ENCODE measurements around the gene PDGFRB.

Gene PDGFRB

GRCh38 chr5:150120617-150121447, 34.8 kb downstream of the PDGFRB start:
- no peak overlapping the region for H2AFZ ChIP-seq (ENCODE audit: low read depth, low read length)
- no peaks in the 10 kb centered on the region for H3K9me3 ChIP-seq (ENCODE audit: insufficient read depth, low read length)
- no peaks in the 10 kb centered on the region for H3K36me3 ChIP-seq (replicated peaks; ENCODE audit: low read depth, low read length)
- H3K79me2 ChIP-seq (ENCODE audit: low read length): no peaks in the 10 kb centered on the region
- no peak overlapping the region for H3K9ac ChIP-seq (ENCODE audit: low read length)
- no peak overlapping the region for H3K4me2 ChIP-seq (ENCODE audit: low read length)
- no peak overlapping the region for H3K4me3 ChIP-seq (ENCODE audit: low read length)
- H4K20me1 ChIP-seq (ENCODE audit: insufficient read depth, low read length): no peaks in the 10 kb centered on the region
- no peak overlapping the region for H3K27ac ChIP-seq (ENCODE audit: low read length)
- no peaks in the 10 kb centered on the region for H3K27me3 ChIP-seq (ENCODE audit: low read depth, low read length)
- TF ChIP-seq EZH2phosphoT487 (IDR thresholded peaks at IDR 0.05; ENCODE audit: low read depth): no peak
- TF ChIP-seq, protein P1, sequence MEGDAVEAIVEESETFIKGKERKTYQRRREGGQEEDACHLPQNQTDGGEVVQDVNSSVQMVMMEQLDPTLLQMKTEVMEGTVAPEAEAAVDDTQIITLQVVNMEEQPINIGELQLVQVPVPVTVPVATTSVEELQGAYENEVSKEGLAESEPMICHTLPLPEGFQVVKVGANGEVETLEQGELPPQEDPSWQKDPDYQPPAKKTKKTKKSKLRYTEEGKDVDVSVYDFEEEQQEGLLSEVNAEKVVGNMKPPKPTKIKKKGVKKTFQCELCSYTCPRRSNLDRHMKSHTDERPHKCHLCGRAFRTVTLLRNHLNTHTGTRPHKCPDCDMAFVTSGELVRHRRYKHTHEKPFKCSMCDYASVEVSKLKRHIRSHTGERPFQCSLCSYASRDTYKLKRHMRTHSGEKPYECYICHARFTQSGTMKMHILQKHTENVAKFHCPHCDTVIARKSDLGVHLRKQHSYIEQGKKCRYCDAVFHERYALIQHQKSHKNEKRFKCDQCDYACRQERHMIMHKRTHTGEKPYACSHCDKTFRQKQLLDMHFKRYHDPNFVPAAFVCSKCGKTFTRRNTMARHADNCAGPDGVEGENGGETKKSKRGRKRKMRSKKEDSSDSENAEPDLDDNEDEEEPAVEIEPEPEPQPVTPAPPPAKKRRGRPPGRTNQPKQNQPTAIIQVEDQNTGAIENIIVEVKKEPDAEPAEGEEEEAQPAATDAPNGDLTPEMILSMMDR (IDR thresholded peaks at IDR 0.05; ENCODE audit: low read depth, low read length): no peak
- H3K4me1 ChIP-seq (ENCODE audit: low read length): no peaks in the 10 kb centered on the region

DNA sequence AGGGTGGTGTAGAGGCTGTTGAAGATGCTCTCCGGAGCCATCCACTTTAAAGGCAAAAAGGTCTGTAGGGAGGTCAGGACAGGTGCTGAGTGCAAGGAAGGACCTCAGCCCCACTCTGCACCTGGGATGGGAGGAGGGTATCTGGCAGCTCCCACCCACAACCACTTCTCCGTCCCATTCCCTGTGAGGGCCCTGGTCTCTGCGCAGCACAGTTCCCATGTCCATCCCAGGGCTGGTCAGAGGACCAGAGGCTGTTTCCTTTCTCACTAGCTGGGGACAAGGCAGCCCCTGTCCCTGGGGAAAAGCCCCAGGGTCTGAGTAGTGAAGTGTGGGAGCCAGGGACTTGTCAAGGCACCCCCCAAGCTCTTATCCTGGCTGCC, 35.6 kb downstream of the PDGFRB start:
- H4K20me1 ChIP-seq (ENCODE audit: insufficient read depth, low read length): no peaks in the 10 kb centered on the region
- no peaks in the 10 kb centered on the region for H3K9me3 ChIP-seq (ENCODE audit: insufficient read depth, low read length)
- H3K79me2 ChIP-seq (ENCODE audit: low read length): no peaks in the 10 kb centered on the region
- H3K27me3 ChIP-seq (ENCODE audit: low read depth, low read length): no peaks in the 10 kb centered on the region
- no peaks in the 10 kb centered on the region for H3K4me1 ChIP-seq (ENCODE audit: low read length)
- H3K27ac ChIP-seq (ENCODE audit: low read length): no peak overlapping the region
- H3K4me3 ChIP-seq (ENCODE audit: low read length): no peak overlapping the region
- no peak for TF ChIP-seq EZH2phosphoT487 (IDR thresholded peaks at IDR 0.05; ENCODE audit: low read depth)
- TF ChIP-seq, protein P1 (IDR thresholded peaks at IDR 0.05; ENCODE audit: low read depth, low read length): no peak
- no peak overlapping the region for H3K4me2 ChIP-seq (ENCODE audit: low read length)
- no peaks in the 10 kb centered on the region for H3K36me3 ChIP-seq (replicated peaks; ENCODE audit: low read depth, low read length)
- H2AFZ ChIP-seq (ENCODE audit: low read depth, low read length): no peak overlapping the region
- no peak overlapping the region for H3K9ac ChIP-seq (ENCODE audit: low read length)

DNA sequence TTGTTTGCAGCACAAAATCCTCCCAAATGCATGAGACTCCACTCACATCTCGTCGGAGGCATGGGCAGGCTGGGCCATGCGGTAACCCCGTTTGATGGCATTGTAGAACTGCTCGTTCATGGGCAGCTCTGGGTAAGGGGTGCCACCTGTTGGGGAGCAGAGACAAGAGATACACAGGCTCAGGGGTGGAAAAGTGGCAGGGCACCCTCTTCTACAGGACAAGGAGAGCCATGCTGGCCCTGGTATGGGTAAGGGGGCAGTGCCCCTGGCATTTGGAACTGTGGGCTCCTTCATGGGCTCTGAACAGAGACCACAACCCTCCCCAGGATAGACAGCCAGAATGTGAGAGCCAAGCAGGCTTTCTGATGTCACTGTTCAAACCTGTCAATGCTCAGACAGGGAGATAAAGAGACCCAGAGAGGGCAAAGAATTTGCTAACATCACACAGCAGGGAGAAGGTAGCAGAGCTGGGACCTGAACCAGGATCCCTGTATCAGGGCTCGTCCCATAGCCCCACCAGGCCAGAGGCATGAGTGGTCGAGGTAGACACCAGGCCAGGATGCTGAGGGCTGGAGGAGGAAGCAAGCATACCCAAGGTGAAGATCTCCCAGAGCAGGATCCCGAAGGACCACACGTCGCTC, 36.1 kb downstream of the PDGFRB start:
- no peak overlapping the region for H2AFZ ChIP-seq (ENCODE audit: low read depth, low read length)
- no peak overlapping the region for H3K4me2 ChIP-seq (ENCODE audit: low read length)
- no peaks in the 10 kb centered on the region for H3K36me3 ChIP-seq (replicated peaks; ENCODE audit: low read depth, low read length)
- H3K27ac ChIP-seq (ENCODE audit: low read length): no peak overlapping the region
- no peak overlapping the region for H3K9ac ChIP-seq (ENCODE audit: low read length)
- no peaks in the 10 kb centered on the region for H3K4me1 ChIP-seq (ENCODE audit: low read length)
- no peaks in the 10 kb centered on the region for H4K20me1 ChIP-seq (ENCODE audit: insufficient read depth, low read length)
- TF ChIP-seq EZH2phosphoT487 (IDR thresholded peaks at IDR 0.05; ENCODE audit: low read depth): no peak
- TF ChIP-seq, protein P1 (IDR thresholded peaks at IDR 0.05; ENCODE audit: low read depth, low read length): peak; percentile 14
- no peaks in the 10 kb centered on the region for H3K79me2 ChIP-seq (ENCODE audit: low read length)
- no peaks in the 10 kb centered on the region for H3K9me3 ChIP-seq (ENCODE audit: insufficient read depth, low read length)
- no peaks in the 10 kb centered on the region for H3K27me3 ChIP-seq (ENCODE audit: low read depth, low read length)
- H3K4me3 ChIP-seq (ENCODE audit: low read length): no peak overlapping the region

- H3K27ac ChIP-seq (ENCODE audit: low read length): no peak overlapping the region
- no peak for TF ChIP-seq EZH2phosphoT487 (IDR thresholded peaks at IDR 0.05; ENCODE audit: low read depth)
- TF ChIP-seq, protein P1 (IDR thresholded peaks at IDR 0.05; ENCODE audit: low read depth, low read length): no peak
- no peaks in the 10 kb centered on the region for H3K9me3 ChIP-seq (ENCODE audit: insufficient read depth, low read length)
- H3K4me2 ChIP-seq (ENCODE audit: low read length): no peak overlapping the region
- H3K79me2 ChIP-seq (ENCODE audit: low read length): no peaks in the 10 kb centered on the region
- H3K27me3 ChIP-seq (ENCODE audit: low read depth, low read length): no peaks in the 10 kb centered on the region
- H3K4me1 ChIP-seq (ENCODE audit: low read length): no peaks in the 10 kb centered on the region
- no peak overlapping the region for H3K4me3 ChIP-seq (ENCODE audit: low read length)
- H3K36me3 ChIP-seq (replicated peaks; ENCODE audit: low read depth, low read length): no peaks in the 10 kb centered on the region
- no peak overlapping the region for H2AFZ ChIP-seq (ENCODE audit: low read depth, low read length)
- no peaks in the 10 kb centered on the region for H4K20me1 ChIP-seq (ENCODE audit: insufficient read depth, low read length)
- H3K9ac ChIP-seq (ENCODE audit: low read length): no peak overlapping the region
Measured at GRCh38 chr5:150118561-150119229, 37.0 kb downstream of the PDGFRB start.
